ENCODE results near the gene CCDC92. TPM values are rescaled to one million over a fixed set of nuclear protein-coding genes. Genes with fewer than 3 reads are reported as not detected.

Gene CCDC92
- total RNA-seq, 2 donors from 2014 or later, result 9.6 to 19.5 TPM

DNA sequence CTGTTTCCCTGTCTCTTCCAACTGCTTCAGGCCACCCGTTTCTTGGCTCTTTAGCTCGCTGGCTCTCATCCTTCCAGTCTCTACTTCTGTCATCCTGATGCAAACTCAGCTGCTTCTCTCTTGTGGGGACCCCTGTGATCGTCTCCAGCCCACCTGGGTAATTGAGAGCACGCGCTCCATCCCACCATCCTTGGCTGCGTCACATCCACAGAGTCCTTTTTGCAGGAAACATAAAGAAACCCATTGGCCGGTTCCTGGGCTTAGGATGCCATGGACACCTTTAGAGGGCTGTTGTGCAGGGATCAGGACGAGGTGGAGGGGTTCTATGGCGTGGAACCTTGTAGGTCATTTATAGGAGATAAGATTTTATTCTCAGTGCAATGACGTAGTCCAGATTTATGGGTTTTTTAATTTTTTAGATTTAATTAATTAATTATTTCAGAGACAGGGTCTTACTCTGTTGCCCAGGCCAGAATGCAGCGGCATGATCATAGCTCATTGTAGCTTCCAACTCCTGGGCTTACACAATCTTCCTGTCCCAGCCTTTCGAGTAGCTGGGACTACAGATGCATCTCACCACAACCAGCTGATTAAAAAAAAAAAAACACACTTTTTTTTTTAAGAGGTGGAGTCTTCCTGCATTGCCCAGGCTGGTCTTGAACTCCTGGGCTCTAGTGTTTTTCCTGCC is 82.6 kb downstream of the CCDC92 start:
- TF ChIP-seq, protein P1, sequence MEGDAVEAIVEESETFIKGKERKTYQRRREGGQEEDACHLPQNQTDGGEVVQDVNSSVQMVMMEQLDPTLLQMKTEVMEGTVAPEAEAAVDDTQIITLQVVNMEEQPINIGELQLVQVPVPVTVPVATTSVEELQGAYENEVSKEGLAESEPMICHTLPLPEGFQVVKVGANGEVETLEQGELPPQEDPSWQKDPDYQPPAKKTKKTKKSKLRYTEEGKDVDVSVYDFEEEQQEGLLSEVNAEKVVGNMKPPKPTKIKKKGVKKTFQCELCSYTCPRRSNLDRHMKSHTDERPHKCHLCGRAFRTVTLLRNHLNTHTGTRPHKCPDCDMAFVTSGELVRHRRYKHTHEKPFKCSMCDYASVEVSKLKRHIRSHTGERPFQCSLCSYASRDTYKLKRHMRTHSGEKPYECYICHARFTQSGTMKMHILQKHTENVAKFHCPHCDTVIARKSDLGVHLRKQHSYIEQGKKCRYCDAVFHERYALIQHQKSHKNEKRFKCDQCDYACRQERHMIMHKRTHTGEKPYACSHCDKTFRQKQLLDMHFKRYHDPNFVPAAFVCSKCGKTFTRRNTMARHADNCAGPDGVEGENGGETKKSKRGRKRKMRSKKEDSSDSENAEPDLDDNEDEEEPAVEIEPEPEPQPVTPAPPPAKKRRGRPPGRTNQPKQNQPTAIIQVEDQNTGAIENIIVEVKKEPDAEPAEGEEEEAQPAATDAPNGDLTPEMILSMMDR (IDR thresholded peaks at IDR 0.05), result no peak
- H3K4me1 ChIP-seq, result no peaks in the 10 kb centered on the region
- H3K9me3 ChIP-seq, result no peaks in the 10 kb centered on the region
- DNase-seq, result no peak
- intact Hi-C loops (cut with DNase I), result no loop called here
- H3K36me3 ChIP-seq, result no peaks in the 10 kb centered on the region
- H3K4me3 ChIP-seq, result no peak overlapping the region
- no peaks in the 10 kb centered on the region for H3K27me3 ChIP-seq
- H3K9ac ChIP-seq (ENCODE audit: low read depth in 2 of 2, low read length in 2 of 2), result no peak overlapping the region
- H3K27ac ChIP-seq, result no peak overlapping the region

DNA sequence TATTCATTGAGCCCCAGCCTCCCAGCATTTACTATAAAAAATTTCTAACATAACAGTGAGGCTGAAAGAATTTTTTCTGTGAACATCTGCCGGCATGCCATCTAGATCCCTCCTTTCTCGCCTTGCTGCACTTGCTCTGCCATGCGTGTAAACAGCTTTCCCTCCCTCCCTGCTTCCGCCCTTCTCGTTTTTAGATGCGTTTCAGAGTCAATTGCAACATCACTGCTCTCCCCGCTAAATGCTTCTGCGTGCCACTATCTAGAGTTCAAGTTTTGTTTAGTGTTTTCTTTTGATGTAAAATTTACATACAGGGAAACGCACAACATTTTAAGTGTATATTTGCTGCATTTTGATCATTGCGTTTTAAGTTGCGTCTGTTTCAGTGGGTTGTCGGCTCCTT is 83.6 kb downstream of the CCDC92 start:
- Histone ChIP-seq H3K4me3 (no peak overlapping the region), H3K9me3 (no peaks in the 10 kb centered on the region), H3K9ac (ENCODE audit: low read depth in 2 of 2, low read length in 2 of 2) (no peak overlapping the region), H3K4me1 (no peaks in the 10 kb centered on the region), H3K27ac (no peak overlapping the region), H3K27me3 (no peaks in the 10 kb centered on the region), H3K36me3 (no peaks in the 10 kb centered on the region)
- TF ChIP-seq, protein P1 (IDR thresholded peaks at IDR 0.05), result no peak
- no peak for DNase-seq
- intact Hi-C loops (cut with DNase I), result no loop called here

DNA sequence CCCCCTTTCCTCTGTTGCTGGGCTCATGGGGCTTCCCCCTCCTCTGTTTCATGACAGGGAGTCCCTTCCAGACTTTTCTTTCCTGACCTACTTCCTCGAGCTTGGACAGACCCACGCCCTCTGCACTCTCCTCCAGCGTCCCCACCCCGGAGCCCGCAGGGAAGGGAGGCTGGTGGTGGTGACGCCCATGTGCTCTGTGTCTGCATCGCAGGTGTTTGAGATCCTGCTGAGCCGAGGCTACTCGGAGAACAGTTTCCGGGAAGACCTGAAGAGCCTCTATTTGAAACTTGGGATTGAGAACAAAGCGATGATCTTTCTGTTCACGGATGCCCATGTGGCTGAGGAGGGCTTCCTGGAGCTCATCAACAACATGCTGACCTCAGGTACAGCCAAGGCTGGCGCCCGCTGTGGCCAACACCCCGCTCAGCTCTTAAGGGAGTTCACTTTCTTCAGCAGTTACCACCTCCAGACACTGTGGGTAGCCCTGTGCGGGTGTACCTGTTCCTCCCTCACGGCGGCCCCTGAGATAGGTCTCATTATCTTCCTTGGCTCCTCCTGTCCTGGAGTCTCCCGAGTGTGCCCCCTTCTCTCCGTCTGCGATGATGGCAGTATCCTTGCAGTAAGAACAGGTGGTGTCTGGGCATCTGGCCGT is 85.6 kb downstream of the CCDC92 start:
- intact Hi-C loops (cut with DNase I), result no loop called here
- DNase-seq, result no peak
- H3K27me3 ChIP-seq, result no peaks in the 10 kb centered on the region
- H3K36me3 ChIP-seq, result no peaks in the 10 kb centered on the region
- no peaks in the 10 kb centered on the region for H3K4me1 ChIP-seq
- H3K9ac ChIP-seq (ENCODE audit: low read depth in 2 of 2, low read length in 2 of 2), result no peak overlapping the region
- H3K27ac ChIP-seq, result no peak overlapping the region
- no peaks in the 10 kb centered on the region for H3K9me3 ChIP-seq
- no peak overlapping the region for H3K4me3 ChIP-seq
- TF ChIP-seq, protein P1 (IDR thresholded peaks at IDR 0.05), result no peak

- Histone ChIP-seq H3K27ac (no peak overlapping the region), H3K4me3 (no peak overlapping the region), H3K27me3 (no peaks in the 10 kb centered on the region), H3K4me1 (no peaks in the 10 kb centered on the region), H3K9me3 (no peaks in the 10 kb centered on the region), H3K9ac (ENCODE audit: low read depth in 2 of 2, low read length in 2 of 2) (no peak overlapping the region), H3K36me3 (no peaks in the 10 kb centered on the region)
- TF ChIP-seq, protein P1 (IDR thresholded peaks at IDR 0.05), result no peak
- intact Hi-C loops (cut with DNase I), result no loop called here
- no peak for DNase-seq
These were observed 86.4 kb downstream of the CCDC92 start for GRCh38 chr12:123886258-123886657.

Other genes starting within 250 kb of the CCDC92 start
- under 1 TPM; 0.32 to 0.35 TPM for gene DNAH10, start 210.5 kb downstream of the CCDC92 start, total RNA-seq
- gene ZNF664, start 384 bp upstream of the CCDC92 start, total RNA-seq, result 100 to 1,000 TPM; 124 TPM